ENCODE measurements around the gene ZFAND5. TPM values are rescaled to one million over a fixed set of nuclear protein-coding genes. Genes with fewer than 3 reads are reported as not detected.

ZFAND5 gene
- polyA plus RNA-seq, 1 of the 3 experiments (the other 2 are of a cell fraction), result 58.8 TPM

DNA sequence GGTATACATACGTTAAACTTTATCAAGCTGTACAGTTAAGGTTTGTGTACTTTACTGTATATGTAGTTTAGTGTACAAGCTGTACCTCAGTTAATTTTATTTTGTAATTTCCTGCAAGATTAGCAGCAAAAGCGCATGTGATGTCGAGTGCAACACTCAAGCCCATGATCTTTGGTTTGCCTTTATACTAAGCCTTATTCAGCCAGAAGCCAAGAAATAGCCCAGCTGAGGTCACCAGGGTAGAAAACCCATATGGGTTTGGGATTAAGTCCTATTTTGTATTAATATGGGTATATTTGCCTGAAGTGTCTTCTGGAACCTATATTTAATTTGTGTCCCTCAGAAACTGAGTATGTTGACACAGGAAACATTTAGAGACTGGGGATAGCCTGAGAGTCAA lies 59.3 kb downstream of the ZFAND5 start:
- H2AFZ ChIP-seq (ENCODE audit: low read depth), result peak overlapping the region; percentile 36; the same call in 1 of the 2 replicates
- H3K4me1 ChIP-seq (ENCODE audit: control insufficient read depth in 1 of 2, insufficient read depth in 2 of 2, low read depth in 1 of 2, low read length in 1 of 2), result no peaks in the 10 kb centered on the region
- no peak for DNase-seq
- no peaks in the 10 kb centered on the region for H3F3A ChIP-seq (replicated peaks; ENCODE audit: insufficient read depth)
- TF ChIP-seq, protein P1, sequence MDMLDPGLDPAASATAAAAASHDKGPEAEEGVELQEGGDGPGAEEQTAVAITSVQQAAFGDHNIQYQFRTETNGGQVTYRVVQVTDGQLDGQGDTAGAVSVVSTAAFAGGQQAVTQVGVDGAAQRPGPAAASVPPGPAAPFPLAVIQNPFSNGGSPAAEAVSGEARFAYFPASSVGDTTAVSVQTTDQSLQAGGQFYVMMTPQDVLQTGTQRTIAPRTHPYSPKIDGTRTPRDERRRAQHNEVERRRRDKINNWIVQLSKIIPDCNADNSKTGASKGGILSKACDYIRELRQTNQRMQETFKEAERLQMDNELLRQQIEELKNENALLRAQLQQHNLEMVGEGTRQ (IDR thresholded peaks at IDR 0.05; ENCODE audit: borderline replicate concordance, low read depth, low read length), result no peak
- TF ChIP-seq CTCF (IDR thresholded peaks at IDR 0.05), result no peak
- TF ChIP-seq FOXM1 (IDR thresholded peaks at IDR 0.05; ENCODE audit: low read depth), result no peak
- TF ChIP-seq FOSL2 (IDR thresholded peaks at IDR 0.05; ENCODE audit: borderline replicate concordance, low read depth), result no peak
- TF ChIP-seq YY1 (IDR thresholded peaks at IDR 0.05; ENCODE audit: low read depth), result no peak
- no peak overlapping the region for H3K9ac ChIP-seq
- H3K27ac ChIP-seq (ENCODE audit: low read depth in 2 of 2, low read length in 1 of 2), result peak overlapping the region in 1 of 2 experiments; percentile 23; a peak in 1 of 4 replicates
- H3K9me3 ChIP-seq, result no peaks in the 10 kb centered on the region
- no peaks in the 10 kb centered on the region for H3K9me2 ChIP-seq
- POLR2A ChIA-PET, result no interaction called here
- CTCF ChIA-PET, result interaction anchor here (0.8 to 1.3 kb wide), 2 partner anchors 20 to 34 kb away, joined by 3 to 4 read pairs; no protein-coding TSS in a partner anchor
- H4K20me1 ChIP-seq (ENCODE audit: insufficient read depth), result no peaks in the 10 kb centered on the region
- no peaks in the 10 kb centered on the region for H3K36me3 ChIP-seq (replicated peaks in 1 of 2; ENCODE audit: control insufficient read depth in 1 of 2, insufficient read depth in 2 of 2, low read length in 1 of 2)
- WGBS (ENCODE audit: low lambda C conversion rate), result 61% methylated on average over 3 of the region's 3 CpGs
- no peaks in the 10 kb centered on the region for H3K79me2 ChIP-seq (ENCODE audit: insufficient read depth)
- peak overlapping the region in 1 of 2 experiments; percentile 40; a peak in 1 of 4 replicates for H3K4me3 ChIP-seq (ENCODE audit: low read depth in 2 of 2, low read length in 1 of 2)
- no peaks in the 10 kb centered on the region; the same call in 1 of the 2 replicates for H3K27me3 ChIP-seq (ENCODE audit: insufficient read depth)
- H3K4me2 ChIP-seq, result no peak overlapping the region; the same call in 1 of the 2 replicates

DNA sequence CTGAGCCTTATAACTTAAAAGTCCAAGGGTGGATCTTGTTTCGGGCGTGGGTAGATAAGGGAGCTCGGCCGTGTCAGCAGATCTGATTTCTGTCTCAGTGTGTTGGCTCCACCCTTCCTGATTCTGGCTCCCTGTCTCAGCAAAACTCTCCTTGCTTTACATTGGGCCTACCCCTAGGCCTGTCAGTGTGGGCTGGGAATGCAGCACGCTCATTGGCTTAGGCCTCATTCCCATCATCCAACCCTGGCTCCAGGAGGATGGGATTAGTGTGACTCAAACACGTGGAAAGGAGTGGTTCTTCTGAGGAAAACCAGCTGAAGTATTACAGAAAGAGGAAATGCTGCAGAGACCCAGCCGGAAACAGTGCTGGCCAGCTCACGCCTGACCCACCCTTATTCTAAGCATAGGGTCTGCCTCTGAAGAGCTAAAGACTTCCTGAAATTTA lies 59.9 kb downstream of the ZFAND5 start:
- DNase-seq, result peak; percentile 8
- Histone ChIP-seq H2AFZ (ENCODE audit: low read depth) (peak overlapping the region; percentile 65; the same call in 1 of the 2 replicates), H3K4me3 (ENCODE audit: low read depth in 2 of 2, low read length in 1 of 2) (peak overlapping the region; percentile 20 to 40; a peak in 3 of 4 replicates), H3K27me3 (ENCODE audit: insufficient read depth) (no peaks in the 10 kb centered on the region; the same call in 1 of the 2 replicates), H3K4me1 (ENCODE audit: control insufficient read depth in 1 of 2, insufficient read depth in 2 of 2, low read depth in 1 of 2, low read length in 1 of 2) (no peaks in the 10 kb centered on the region), H3K27ac (ENCODE audit: low read depth in 2 of 2, low read length in 1 of 2) (peak overlapping the region in 1 of 2 experiments; percentile 71; a peak in 1 of 4 replicates), H3K9me3 (no peaks in the 10 kb centered on the region), H3K36me3 (replicated peaks in 1 of 2; ENCODE audit: control insufficient read depth in 1 of 2, insufficient read depth in 2 of 2, low read length in 1 of 2) (no peaks in the 10 kb centered on the region), H3K4me2 (no peak overlapping the region; the same call in 1 of the 2 replicates), H3K9me2 (no peaks in the 10 kb centered on the region), H3F3A (replicated peaks; ENCODE audit: insufficient read depth) (no peaks in the 10 kb centered on the region), H3K79me2 (ENCODE audit: insufficient read depth) (no peaks in the 10 kb centered on the region), H3K9ac (no peak overlapping the region), H4K20me1 (ENCODE audit: insufficient read depth) (no peaks in the 10 kb centered on the region)
- POLR2A ChIA-PET, result no interaction called here
- CTCF ChIA-PET, result interaction anchor here (0.8 to 1.3 kb wide), 2 partner anchors 20 to 33 kb away, joined by 3 to 4 read pairs; no protein-coding TSS in a partner anchor
- WGBS (ENCODE audit: low lambda C conversion rate), result 34% methylated on average over 6 of the region's 8 CpGs
- TF ChIP-seq NFIC (IDR thresholded peaks at IDR 0.05; ENCODE audit: borderline replicate concordance) (no peak), RFX5 (IDR thresholded peaks at IDR 0.05; ENCODE audit: low read length) (no peak), RCOR1 (IDR thresholded peaks at IDR 0.05; ENCODE audit: low read length) (no peak), MAX (IDR thresholded peaks at IDR 0.05; ENCODE audit: low read depth) (no peak), RXRA (IDR thresholded peaks at IDR 0.05; ENCODE audit: borderline replicate concordance, low read depth) (no peak), RAD21 (IDR thresholded peaks at IDR 0.05; ENCODE audit: low read length) (no peak), TEAD4 (IDR thresholded peaks at IDR 0.05; ENCODE audit: borderline replicate concordance, insufficient read depth) (no peak), EP300 (IDR thresholded peaks at IDR 0.05; ENCODE audit: borderline replicate concordance in 1 of 2, low read depth in 1 of 2, low read length in 1 of 2) (no peak), FOXJ3 (CRISPR knock-in tag; IDR thresholded peaks at IDR 0.05) (no peak), CHD2 (IDR thresholded peaks at IDR 0.05; ENCODE audit: low read length, partially characterized antibody) (no peak), JUND (IDR thresholded peaks at IDR 0.05) (no peak), ZBTB33 (IDR thresholded peaks at IDR 0.05; ENCODE audit: borderline replicate concordance, low read depth) (no peak), NRF1 (IDR thresholded peaks at IDR 0.05; ENCODE audit: low read depth, low read length) (no peak)
- TF ChIP-seq, protein P2, sequence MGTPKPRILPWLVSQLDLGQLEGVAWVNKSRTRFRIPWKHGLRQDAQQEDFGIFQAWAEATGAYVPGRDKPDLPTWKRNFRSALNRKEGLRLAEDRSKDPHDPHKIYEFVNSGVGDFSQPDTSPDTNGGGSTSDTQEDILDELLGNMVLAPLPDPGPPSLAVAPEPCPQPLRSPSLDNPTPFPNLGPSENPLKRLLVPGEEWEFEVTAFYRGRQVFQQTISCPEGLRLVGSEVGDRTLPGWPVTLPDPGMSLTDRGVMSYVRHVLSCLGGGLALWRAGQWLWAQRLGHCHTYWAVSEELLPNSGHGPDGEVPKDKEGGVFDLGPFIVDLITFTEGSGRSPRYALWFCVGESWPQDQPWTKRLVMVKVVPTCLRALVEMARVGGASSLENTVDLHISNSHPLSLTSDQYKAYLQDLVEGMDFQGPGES (IDR thresholded peaks at IDR 0.05; ENCODE audit: low read depth, low read length), result no peak
- TF ChIP-seq, protein P1 (IDR thresholded peaks at IDR 0.05; ENCODE audit: borderline replicate concordance, low read depth, low read length), result no peak
